Spleen (tissue), 11 donors: ENCODE results near the gene TAS1R1. TPM values are rescaled to one million over a fixed set of nuclear protein-coding genes. Genes with fewer than 3 reads are reported as not detected.

Source experiments
- DNase-seq: peaks from one replicate; pipeline ENCODE4 v3.0.0-alpha.2; 2020
- H3K27ac ChIP-seq, 8 donors: fragments of 200-600 bp; sonication (generic) in 7 of 8; 1 replicate in 4 of 8; 2 replicates in 4 of 8; pipeline versions ENCODE4 v1.5.0 to v1.8.0; 2016 to 2021; ENCODE audit warnings: inconsistent platforms in 4 of 8, mild to moderate bottlenecking in 4 of 8, moderate library complexity in 1 of 8
- H3K27me3 ChIP-seq, 7 donors: fragments of 200-600 bp; sonication (generic) in 6 of 7; replicated peaks in 1 of 7; 1 replicate in 4 of 7; 2 replicates in 3 of 7; pipeline versions ENCODE4 v1.5.0 to v1.8.0; 2016 to 2021; ENCODE audit warnings: inconsistent platforms in 3 of 7, mild to moderate bottlenecking in 1 of 7
- H3K36me3 ChIP-seq, 6 donors: fragments of 200-600 bp; sonication (generic) in 5 of 6; 1 replicate in 4 of 6; 2 replicates in 2 of 6; pipeline versions ENCODE4 v1.5.0 to v1.8.0; 2016 to 2021; ENCODE audit warnings: inconsistent platforms in 2 of 6
- H3K4me1 ChIP-seq, 6 donors: fragments of 200-600 bp; sonication (generic) in 5 of 6; 1 replicate in 3 of 6; 2 replicates in 3 of 6; pipeline versions ENCODE4 v1.5.0 to v1.8.0; 2016 to 2021; ENCODE audit warnings: inconsistent platforms in 3 of 6
- H3K4me3 ChIP-seq, 8 donors: fragments of 200-600 bp; sonication (generic) in 7 of 8; 1 replicate in 4 of 8; 2 replicates in 4 of 8; pipeline versions ENCODE4 v1.5.0 to v1.8.0; 2016 to 2021; ENCODE audit warnings: inconsistent platforms in 4 of 8, mild to moderate bottlenecking in 4 of 8, moderate library complexity in 2 of 8
- H3K9me3 ChIP-seq, 8 donors: fragments of 200-600 bp; sonication (generic) in 7 of 8; 1 replicate in 4 of 8; 2 replicates in 4 of 8; pipeline versions ENCODE4 v1.5.0 to v1.8.0; 2016 to 2021; ENCODE audit warnings: inconsistent platforms in 4 of 8
- POLR2A ChIP-seq, 3 donors: fragments of 450-650 bp; IDR thresholded peaks; one replicate each; pipeline ENCODE4 v1.5.1; 2017; ENCODE audit warnings: antibody characterized with exemption in 3 of 3, mild to moderate bottlenecking in 1 of 3
- POLR2AphosphoS5 ChIP-seq, 3 donors: sonication (generic); formaldehyde crosslinking; IDR thresholded peaks; one replicate each; pipeline ENCODE4 v1.5.1; 2017; ENCODE audit warnings: antibody characterized with exemption in 3 of 3
- WGBS, 5 donors: extraction: QIAGEN DNeasy Blood & Tissue Kit in 3 of 5; methylation state at CpG; one replicate each; pipeline versions ENCODE4 v1.1.5 to v1.1.7; 2013 to 2018; 5-methylcytosine and 5-hydroxymethylcytosine counted together
- intact Hi-C: fragments of 100-400 bp; cut with DNase I; formaldehyde crosslinking; loops from one replicate; pipeline ENCODE4 v1.15.0; 2023; ENCODE audit warnings: low total_unique reads
- polyA plus RNA-seq, 3 donors: library from polyadenylated mRNA; stranded (reverse); fragments of 200-250 nt; gene quantifications; one replicate each; pipeline ENCODE4 v1.2.1, GENCODE V29; 2013
- total RNA-seq, 7 donors: library from RNA; depleted of rRNA in 3 of 7; stranded (reverse); fragments of >200 nt in 3 of 7; fragmentation: NEBNext Ultra II Directional in 4 of 7; extraction: Animal tissue kit (Norgen Biotek cat#: 25700) in 4 of 7; gene quantifications; one replicate each; pipeline versions ENCODE4 v1.1.0 to v1.2.1, GENCODE V29; 2016 to 2021
- TF ChIP-seq, protein P1 (sequence below), 11 experiments: fragments of 200-600 bp in 7 of 11; fragments of 450-650 bp in 4 of 11; sonication (generic) in 4 of 11; IDR thresholded peaks in 8 of 11; conservative IDR thresholded peaks in 3 of 11; 1 replicate in 7 of 11; 2 replicates in 4 of 11; pipeline versions ENCODE4 v1.4.0 to v1.8.0; 2016 to 2021; ENCODE audit warnings: antibody characterized with exemption in 11 of 11, inconsistent platforms in 4 of 11, mild to moderate bottlenecking in 1 of 11
- donor health status: healthy with polysubstance abuse.
- donor health status: DM: no; HTN: no; CAD: no; lungs with moderate emphysema.
- donor health status: DM: no; HTN: no; CAD: no.
- donor health status: Bipolar disorder and iron deficiency.
- donor health status: healthy.
- donor health status: DM: no; HTN: no; CAD: no.
- donor health status: DM: yes; HTN: yes; CAD: no.

TAS1R1 gene
- total and polyA plus RNA-seq, 10 donors = 0.09 to 0.88 (median 0.43) TPM

DNA sequence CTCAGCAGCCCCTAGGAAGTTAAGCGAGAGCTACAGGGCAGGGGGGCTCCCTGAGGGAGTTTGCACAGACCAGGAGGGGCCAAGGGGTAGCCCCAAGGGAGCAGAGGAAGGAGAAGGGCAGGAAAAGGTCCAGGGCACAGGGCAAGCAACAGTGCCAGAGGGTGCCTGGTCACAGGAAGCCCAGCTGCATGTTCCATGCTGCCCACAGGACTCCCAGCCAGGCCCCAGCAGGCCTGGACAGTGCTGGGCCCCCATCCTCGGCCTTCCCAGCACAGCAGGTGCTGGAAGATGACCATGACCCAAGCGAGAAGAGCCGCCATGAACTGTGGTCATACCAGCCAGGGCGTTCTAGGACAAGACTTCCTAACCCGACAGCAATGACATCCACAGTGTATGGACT is 36.5 kb downstream of the TAS1R1 start:
- Histone ChIP-seq H3K36me3 (peaks cover 0 to 100% (median 81%) of the 10 kb centered on the region in 6 donors), H3K9me3 (no peaks in the 10 kb centered on the region), H3K27me3 (no peaks in the 10 kb centered on the region), H3K4me3 (peak overlapping the region in 1 of 8 donors; percentile 1), H3K27ac (peak overlapping the region; percentile 43 to 79 (median 67)), H3K4me1 (peaks cover 13 to 99% (median 67%) of the 10 kb centered on the region in 6 donors)
- intact Hi-C loops = no loop called here
- no peak for DNase-seq
- WGBS, 5 donors = 63 to 85% (median 73%) methylated on average over 2 to 6 of the region's 6 CpGs
- TF ChIP-seq POLR2A (IDR thresholded peaks at IDR 0.05) (no peak), POLR2AphosphoS5 (IDR thresholded peaks at IDR 0.05) (peak in 2 of 3 donors; percentile 6 to 58)
- TF ChIP-seq, protein P1, sequence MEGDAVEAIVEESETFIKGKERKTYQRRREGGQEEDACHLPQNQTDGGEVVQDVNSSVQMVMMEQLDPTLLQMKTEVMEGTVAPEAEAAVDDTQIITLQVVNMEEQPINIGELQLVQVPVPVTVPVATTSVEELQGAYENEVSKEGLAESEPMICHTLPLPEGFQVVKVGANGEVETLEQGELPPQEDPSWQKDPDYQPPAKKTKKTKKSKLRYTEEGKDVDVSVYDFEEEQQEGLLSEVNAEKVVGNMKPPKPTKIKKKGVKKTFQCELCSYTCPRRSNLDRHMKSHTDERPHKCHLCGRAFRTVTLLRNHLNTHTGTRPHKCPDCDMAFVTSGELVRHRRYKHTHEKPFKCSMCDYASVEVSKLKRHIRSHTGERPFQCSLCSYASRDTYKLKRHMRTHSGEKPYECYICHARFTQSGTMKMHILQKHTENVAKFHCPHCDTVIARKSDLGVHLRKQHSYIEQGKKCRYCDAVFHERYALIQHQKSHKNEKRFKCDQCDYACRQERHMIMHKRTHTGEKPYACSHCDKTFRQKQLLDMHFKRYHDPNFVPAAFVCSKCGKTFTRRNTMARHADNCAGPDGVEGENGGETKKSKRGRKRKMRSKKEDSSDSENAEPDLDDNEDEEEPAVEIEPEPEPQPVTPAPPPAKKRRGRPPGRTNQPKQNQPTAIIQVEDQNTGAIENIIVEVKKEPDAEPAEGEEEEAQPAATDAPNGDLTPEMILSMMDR (IDR thresholded peaks at IDR 0.05 in 8 of 11, conservative IDR thresholded peaks at IDR 0.05 in 3 of 11) = no peak

GRCh38 chr1:6592441-6592840 is 37.3 kb downstream of the TAS1R1 start:
- no peak for DNase-seq
- Histone ChIP-seq H3K27ac (peak overlapping the region in 5 of 8 donors; percentile 66 to 79 (median 75)), H3K36me3 (peaks cover 0 to 100% (median 86%) of the 10 kb centered on the region in 6 donors), H3K9me3 (no peaks in the 10 kb centered on the region), H3K4me3 (no peak overlapping the region), H3K4me1 (peaks cover 11 to 99% (median 68%) of the 10 kb centered on the region in 6 donors), H3K27me3 (no peaks in the 10 kb centered on the region)
- WGBS, 5 donors = 26 to 49% (median 42%) methylated on average over 4 to 5 of the region's 5 CpGs
- TF ChIP-seq, protein P1 (IDR thresholded peaks at IDR 0.05 in 8 of 11, conservative IDR thresholded peaks at IDR 0.05 in 3 of 11) = no peak
- TF ChIP-seq POLR2A (IDR thresholded peaks at IDR 0.05) = no peak
- intact Hi-C loops = no loop called here

DNA sequence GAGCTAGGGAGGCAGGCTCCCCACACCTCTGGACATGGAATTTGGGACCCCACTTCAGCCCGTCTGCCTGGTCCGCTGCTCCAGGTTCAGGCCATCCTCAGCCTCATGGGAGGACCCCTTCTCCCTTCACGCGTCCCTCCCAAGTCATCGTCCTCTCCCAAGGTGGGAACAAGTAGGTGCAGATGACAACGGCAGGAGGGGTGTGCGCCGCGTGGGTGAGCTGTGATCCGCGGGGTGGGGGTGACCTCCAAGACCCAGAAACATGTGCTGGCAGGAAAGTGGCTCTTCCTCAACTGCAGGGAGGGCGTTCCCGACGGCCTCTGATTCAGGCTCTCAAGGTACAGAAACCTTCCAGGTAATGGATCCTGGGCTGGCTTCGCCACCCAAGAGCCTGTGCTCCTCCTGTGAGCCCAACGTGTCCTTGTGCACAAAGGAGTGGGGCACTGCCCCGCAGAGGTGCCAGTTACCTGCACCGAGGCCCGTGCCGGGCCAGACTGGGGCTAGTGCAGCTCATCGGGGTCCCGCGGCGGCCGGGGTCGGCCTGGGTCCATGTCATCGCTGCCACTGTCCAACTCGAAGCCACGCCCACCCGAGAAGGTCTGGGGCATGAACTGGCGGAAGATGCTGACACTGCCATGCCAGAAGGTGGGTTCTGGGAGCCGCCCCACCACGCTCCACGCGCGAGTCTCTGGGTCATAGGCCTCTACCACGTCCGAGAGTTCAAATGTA is 37.9 kb downstream of the TAS1R1 start:
- Histone ChIP-seq H3K9me3 (no peaks in the 10 kb centered on the region), H3K27ac (peak overlapping the region in 2 of 8 donors; percentile 66 to 68), H3K4me1 (peaks cover 7 to 99% (median 68%) of the 10 kb centered on the region in 6 donors), H3K4me3 (no peak overlapping the region), H3K27me3 (no peaks in the 10 kb centered on the region), H3K36me3 (peaks cover under 1 to 100% (median 86%) of the 10 kb centered on the region in 6 donors)
- intact Hi-C loops = no loop called here
- WGBS, 5 donors = 93 to 95% (median 94%) methylated on average over 23 to 38 of the region's 38 CpGs
- TF ChIP-seq POLR2AphosphoS5 (IDR thresholded peaks at IDR 0.05) = peak in 2 of 3 donors; percentile 15 to 62
- TF ChIP-seq, protein P1 (IDR thresholded peaks at IDR 0.05 in 8 of 11, conservative IDR thresholded peaks at IDR 0.05 in 3 of 11) = no peak
- DNase-seq = peak; percentile 83

DNA sequence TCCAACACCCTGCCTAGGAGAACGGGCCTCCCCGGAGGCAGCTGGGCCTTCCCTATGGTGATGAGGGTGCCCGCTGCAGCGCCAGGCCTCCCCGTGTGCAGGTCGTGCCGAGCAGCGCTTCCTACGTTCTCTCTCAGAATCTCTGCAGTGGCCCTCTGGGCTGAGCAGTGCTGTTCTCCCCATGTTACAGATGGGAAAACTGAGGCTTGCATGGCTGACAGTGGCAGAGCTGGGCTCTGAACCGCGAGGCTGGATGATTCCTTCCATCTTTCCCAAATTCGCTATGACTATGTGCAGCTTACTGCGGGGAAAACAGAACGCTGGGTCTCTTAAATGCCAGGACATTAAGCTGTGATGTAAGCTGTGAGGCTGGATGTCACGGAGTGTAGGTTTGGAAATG is 38.7 kb downstream of the TAS1R1 start:
- H3K4me3 ChIP-seq = no peak overlapping the region
- no peaks in the 10 kb centered on the region for H3K9me3 ChIP-seq
- 95 to 96% (median 95%) methylated on average over 14 to 15 of the region's 15 CpGs for WGBS, 5 donors
- intact Hi-C loops = no loop called here
- H3K27ac ChIP-seq = no peak overlapping the region
- no peak for DNase-seq
- TF ChIP-seq, protein P1 (IDR thresholded peaks at IDR 0.05 in 8 of 11, conservative IDR thresholded peaks at IDR 0.05 in 3 of 11) = no peak
- TF ChIP-seq POLR2AphosphoS5 (IDR thresholded peaks at IDR 0.05) = peak in 2 of 3 donors; percentile 2 to 30
- H3K4me1 ChIP-seq = peaks cover 4 to 99% (median 70%) of the 10 kb centered on the region in 6 donors
- H3K36me3 ChIP-seq = peaks cover 4 to 100% (median 85%) of the 10 kb centered on the region in 6 donors
- no peaks in the 10 kb centered on the region for H3K27me3 ChIP-seq
